Endothelial cell of umbilical vein (primary cell): ENCODE measurements around the gene HRNR. TPM values are rescaled to one million over a fixed set of nuclear protein-coding genes. Genes with fewer than 3 reads are reported as not detected.

Experiments used
- BruUV-seq: library from RNA; stranded (reverse); fragments of 400-500 nt; replicated peaks from 2 replicates; lab custom pipeline; 2021; lab: Mats Ljungman, UMichigan
- CTCF ChIA-PET: fragments of 300-600, 350-600 bp; sonication (Branson Sonifier 250); formaldehyde crosslinking; loops from one replicate; lab custom pipeline; 2021; ENCODE audit warnings: antibody characterized with exemption, inconsistent platforms; lab: Charles Lee
- POLR2A ChIA-PET: fragments of 300-600, 350-600 bp; sonication (Branson Sonifier 250); formaldehyde crosslinking; loops from one replicate; lab custom pipeline; 2021; ENCODE audit warnings: antibody characterized with exemption, inconsistent platforms; lab: Charles Lee
- DNase-seq: peaks from one replicate; pipeline ENCODE4 v3.0.0-alpha.2; 2011; ENCODE audit warnings: low read depth, low spot score
- FAIRE-seq: peaks from 2 replicates; lab custom pipeline; 2011; peaks lifted over from hg19 to GRCh38; lab: Jason Lieb, UNC
- H2AFZ ChIP-seq: 2 replicates; pipeline ENCODE4 v1.6.0; 2012; ENCODE audit warnings: low read depth, low read length, control low read depth, inconsistent platforms
- H3K27ac ChIP-seq: 2 replicates; pipeline ENCODE4 v1.5.1; 2011; ENCODE audit warnings: low read depth, mild to moderate bottlenecking, control low read depth, low read length, moderate library complexity; ENCODE audit not compliant: insufficient read depth
- H3K27me3 ChIP-seq, 2 experiments: 2 replicates each; pipeline versions ENCODE4 v1.6.0 to v1.6.1; 2011; ENCODE audit warnings: low read length in 2 of 2, mixed read lengths in 1 of 2; ENCODE audit not compliant: control insufficient read depth in 2 of 2, insufficient read depth in 2 of 2
- H3K36me3 ChIP-seq, 2 experiments: 2 replicates in 1 of 2; 3 replicates in 1 of 2; pipeline ENCODE4 v1.5.1; 2011; ENCODE audit warnings: low read length in 2 of 2, mild to moderate bottlenecking in 1 of 2, moderate library complexity in 1 of 2; ENCODE audit not compliant: control insufficient read depth in 2 of 2, insufficient read depth in 2 of 2; ENCODE audit errors: extremely low read depth in 1 of 2
- H3K4me1 ChIP-seq: 3 replicates; pipeline ENCODE4 v1.5.1; 2011; ENCODE audit warnings: mild to moderate bottlenecking, low read length; ENCODE audit not compliant: control insufficient read depth, insufficient read depth; ENCODE audit errors: extremely low read depth
- H3K4me2 ChIP-seq: 2 replicates; pipeline ENCODE4 v1.6.1; 2011; ENCODE audit warnings: low read length, control low read depth, mixed read lengths; ENCODE audit not compliant: insufficient read depth
- H3K4me3 ChIP-seq, 3 experiments: fragments of 200-600 bp in 1 of 3; sonication (generic), shearing (Covaris generic) in 1 of 3; replicated peaks in 1 of 3; 2 replicates each; pipeline ENCODE4 v1.5.1; 2011 to 2016; ENCODE audit warnings: control low read depth in 3 of 3, low read length in 3 of 3, mild to moderate bottlenecking in 2 of 3, inconsistent platforms in 1 of 3, low read depth in 1 of 3, moderate library complexity in 1 of 3; ENCODE audit not compliant: insufficient read depth in 1 of 3
- H3K79me2 ChIP-seq: 2 replicates; pipeline ENCODE4 v1.6.0; 2012; ENCODE audit warnings: low read length, inconsistent platforms; ENCODE audit not compliant: control insufficient read depth, insufficient read depth
- H3K9ac ChIP-seq: replicated peaks from 2 replicates; pipeline ENCODE3; 2011; ENCODE audit warnings: low read length, control low read depth; ENCODE audit not compliant: insufficient read depth; ENCODE audit errors: extremely low read depth
- H3K9me1 ChIP-seq: replicated peaks from 3 replicates; pipeline ENCODE4 v1.6.0; 2011; ENCODE audit warnings: mild to moderate bottlenecking, low read length; ENCODE audit not compliant: control insufficient read depth, insufficient read depth; ENCODE audit errors: extremely low read depth
- H3K9me3 ChIP-seq: replicated peaks from 2 replicates; pipeline ENCODE4 v1.5.1; 2012; ENCODE audit warnings: low read length, inconsistent platforms; ENCODE audit not compliant: control insufficient read depth, insufficient read depth
- H4K20me1 ChIP-seq: replicated peaks from 2 replicates; pipeline ENCODE3; 2011; ENCODE audit warnings: mild to moderate bottlenecking, low read length; ENCODE audit not compliant: control insufficient read depth, insufficient read depth; ENCODE audit errors: extremely low read depth
- EZH2 ChIP-seq: IDR thresholded peaks from 2 replicates; pipeline ENCODE4 v1.6.1; 2012; ENCODE audit warnings: borderline replicate concordance, low read depth, mild to moderate bottlenecking, moderate library complexity, low read length, inconsistent platforms; ENCODE audit not compliant: severe bottlenecking
- FOS ChIP-seq: IDR thresholded peaks from 2 replicates; pipeline ENCODE4 v1.6.1; 2011; ENCODE audit warnings: mild to moderate bottlenecking, low read length, moderate library complexity, borderline replicate concordance; ENCODE audit not compliant: insufficient read depth
- GATA2 ChIP-seq: IDR thresholded peaks from 2 replicates; pipeline ENCODE4 v1.7.0; 2011; ENCODE audit warnings: low read depth, mild to moderate bottlenecking, moderate library complexity, mixed read lengths, low read length; ENCODE audit not compliant: insufficient read length, insufficient read depth
- JUN ChIP-seq: IDR thresholded peaks from 2 replicates; pipeline ENCODE4 v1.6.1; 2011; ENCODE audit warnings: borderline replicate concordance, low read depth; ENCODE audit not compliant: insufficient read length, insufficient read depth
- MYC ChIP-seq: IDR thresholded peaks from one replicate; pipeline ENCODE4 v1.6.1; 2011; ENCODE audit warnings: mild to moderate bottlenecking, low read depth, low read length
- POLR2A ChIP-seq: IDR thresholded peaks from 2 replicates; pipeline ENCODE4 v1.6.1; 2012; ENCODE audit warnings: low read depth, mild to moderate bottlenecking, control low read depth, low read length
- POLR2AphosphoS5 ChIP-seq: IDR thresholded peaks from 2 replicates; pipeline ENCODE4 v1.6.1; 2012; ENCODE audit warnings: low read depth, mild to moderate bottlenecking, control low read depth, low read length, moderate library complexity; ENCODE audit not compliant: insufficient read depth
- dilution Hi-C: fragments of 300-500 bp; cut with MboI; formaldehyde crosslinking; loops from one replicate; pipeline ENCODE4 v1.15.0; 2019; ENCODE audit warnings: low sequenced_read_pairs; ENCODE audit not compliant: extremely low pct_ligation_motif_present
- intact Hi-C: fragments of 100-400 bp; cut with micrococcal nuclease; formaldehyde crosslinking; loops from one replicate; pipeline ENCODE4 v1.10.0; 2022
- polyA plus RNA-seq, 4 experiments: library from polyadenylated mRNA; depleted of rRNA in 3 of 4; stranded (reverse) in 3 of 4; unstranded in 1 of 4; fragments of >200 nt; gene quantifications; 2 replicates each; pipeline versions ENCODE4 v1.2.1 to v1.2.3, GENCODE V29; 2011 to 2012; ENCODE audit warnings: missing spikeins in 1 of 4
- total RNA-seq: library from RNA; stranded (reverse); gene quantifications from 2 replicates; pipeline ENCODE4 v1.2.3, GENCODE V29; 2021
- TF ChIP-seq, protein P1 (sequence below): IDR thresholded peaks from 2 replicates; pipeline ENCODE4 v1.6.1; 2011; ENCODE audit not compliant: insufficient read depth, insufficient read length

HRNR gene
- total and polyA plus RNA-seq, 2 donors (not counting 3 experiments of a cell fraction or from before 2014, with no cell fraction given), result not detected

DNA sequence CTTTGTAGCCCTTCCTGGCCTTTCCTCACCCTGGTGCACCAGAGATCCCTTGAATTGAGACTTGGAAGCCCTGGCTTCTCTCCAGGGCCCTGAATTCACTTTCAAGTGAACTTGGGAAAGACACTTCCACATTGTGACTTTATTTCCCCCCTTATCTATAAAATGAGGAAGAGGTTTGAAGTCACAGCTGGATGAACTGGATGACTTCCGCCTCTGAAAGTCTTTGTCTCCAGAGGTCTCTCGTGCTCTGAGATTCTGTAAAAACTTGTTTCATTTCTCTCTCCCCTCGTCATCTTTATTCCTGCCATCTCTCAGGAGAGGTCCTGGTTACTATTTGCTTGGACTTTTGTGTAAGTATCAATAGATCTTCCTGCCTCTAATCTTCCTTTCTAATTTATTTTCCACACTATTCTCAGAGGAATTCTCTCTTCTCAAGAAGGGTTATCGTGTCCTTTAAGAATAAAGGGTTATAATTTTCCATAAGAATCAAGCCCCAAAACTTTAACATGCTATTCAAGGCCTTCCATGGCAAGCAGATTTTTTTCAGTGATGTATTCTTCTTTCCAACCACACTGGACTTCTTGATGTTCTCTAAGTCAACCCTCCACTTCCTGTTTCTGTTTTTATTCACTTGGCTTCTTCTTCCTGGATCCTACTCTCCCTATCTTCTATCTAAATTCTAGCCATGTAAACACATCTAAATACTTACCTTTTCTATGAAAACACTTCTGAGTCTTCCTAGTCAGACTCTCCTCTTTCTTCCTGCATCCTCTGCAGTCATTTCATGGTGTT lies 58.5 kb downstream of the HRNR start:
- H3K4me1 ChIP-seq, result no peaks in the 10 kb centered on the region
- no peak overlapping the region for H3K4me3 ChIP-seq
- no peaks in the 10 kb centered on the region for H3K79me2 ChIP-seq
- DNase-seq (no peak), FAIRE-seq (no peak)
- H3K9me1 ChIP-seq, result no peaks in the 10 kb centered on the region
- no peak overlapping the region for H3K4me2 ChIP-seq
- H3K9ac ChIP-seq, result no peak overlapping the region
- no TSS peak for BruUV-seq
- CTCF ChIA-PET, result no interaction called here
- intact Hi-C loops, result no loop called here
- dilution Hi-C loops, result no loop called here
- POLR2A ChIA-PET, result no interaction called here
- H3K9me3 ChIP-seq, result no peaks in the 10 kb centered on the region
- H3K36me3 ChIP-seq, result no peaks in the 10 kb centered on the region
- H3K27ac ChIP-seq, result no peak overlapping the region
- H3K27me3 ChIP-seq, result peaks cover 0 to 4% of the 10 kb centered on the region in 2 experiments
- H2AFZ ChIP-seq, result no peak overlapping the region
- no peaks in the 10 kb centered on the region for H4K20me1 ChIP-seq
- no peak for TF ChIP-seq MYC
- no peak for TF ChIP-seq FOS
- no peak for TF ChIP-seq POLR2A
- TF ChIP-seq POLR2AphosphoS5, result no peak
- TF ChIP-seq JUN, result no peak

DNA sequence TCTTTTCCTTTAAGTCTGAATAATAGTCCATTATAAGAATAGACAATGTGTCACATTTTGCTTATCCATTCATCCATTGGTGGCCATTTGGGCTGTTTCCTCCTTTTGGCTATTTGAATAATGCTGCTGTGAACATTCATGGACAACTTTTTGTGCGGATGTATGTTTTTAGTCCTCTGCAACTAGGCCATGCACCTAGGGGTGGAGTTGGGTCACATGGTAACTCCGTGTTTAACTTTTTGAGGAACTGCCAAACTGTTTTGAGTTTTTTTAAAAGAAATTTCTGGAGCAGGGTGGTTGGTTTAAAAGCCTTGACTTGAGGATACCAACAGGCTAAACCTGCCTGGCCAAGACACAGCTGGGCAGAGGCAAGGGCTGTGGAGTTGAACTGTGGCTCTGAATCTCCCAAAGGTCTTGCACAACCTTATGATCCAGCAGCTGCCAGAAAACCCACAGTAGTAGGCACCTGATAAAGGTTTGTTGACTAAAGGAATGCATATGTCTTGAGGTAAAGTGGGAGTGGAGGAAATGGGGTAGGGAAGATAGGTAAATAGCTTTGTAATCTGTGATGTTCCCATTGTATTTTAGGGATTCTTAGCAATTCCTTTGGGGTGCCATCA lies 59.4 kb downstream of the HRNR start:
- H3K27me3 ChIP-seq, result peaks cover 0 to 4% of the 10 kb centered on the region in 2 experiments
- POLR2A ChIA-PET, result no interaction called here

More for the DNA sequence above, 59.4 kb downstream of the HRNR start:
- DNase-seq, result no peak
- CTCF ChIA-PET, result interaction anchor here (1.4 kb wide), 1 partner anchor 21 kb away, joined by 3 read pairs; no protein-coding TSS in a partner anchor
- Histone ChIP-seq H3K36me3 (no peaks in the 10 kb centered on the region), H4K20me1 (no peaks in the 10 kb centered on the region), H2AFZ (no peak overlapping the region), H3K4me2 (no peak overlapping the region), H3K9me3 (no peaks in the 10 kb centered on the region), H3K9ac (no peak overlapping the region), H3K4me3 (no peak overlapping the region), H3K9me1 (no peaks in the 10 kb centered on the region), H3K79me2 (no peaks in the 10 kb centered on the region), H3K27ac (no peak overlapping the region), H3K4me1 (no peaks in the 10 kb centered on the region)
- intact Hi-C loops, result no loop called here
- no TSS peak for BruUV-seq
- TF ChIP-seq MYC, result no peak
- TF ChIP-seq FOS, result no peak
- no peak for TF ChIP-seq POLR2AphosphoS5
- TF ChIP-seq, protein P1, sequence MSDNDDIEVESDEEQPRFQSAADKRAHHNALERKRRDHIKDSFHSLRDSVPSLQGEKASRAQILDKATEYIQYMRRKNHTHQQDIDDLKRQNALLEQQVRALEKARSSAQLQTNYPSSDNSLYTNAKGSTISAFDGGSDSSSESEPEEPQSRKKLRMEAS, result no peak
- TF ChIP-seq GATA2, result no peak
- TF ChIP-seq POLR2A, result no peak
- TF ChIP-seq JUN, result no peak
- no peak for TF ChIP-seq EZH2
- no peak for FAIRE-seq
- dilution Hi-C loops, result no loop called here
